Fibroblast of lung (primary cell): Measurements from ENCODE around the gene PRKAG2. TPM values are rescaled to one million over a fixed set of nuclear protein-coding genes. Genes with fewer than 3 reads are reported as not detected.

Experiments used
- DNase-seq, 2 donors: peaks; one replicate each; pipeline versions ENCODE4 v3.0.0 to v3.0.0-alpha.2; 2010; ENCODE audit warnings: low read depth in 2 of 2
- H2AFZ ChIP-seq: 2 replicates; pipeline ENCODE4 v1.5.1; 2012; ENCODE audit warnings: low read length, control low read depth, inconsistent platforms
- H3K27ac ChIP-seq: 2 replicates; pipeline ENCODE4 v1.5.1; 2011; ENCODE audit warnings: low read length, control low read depth; ENCODE audit not compliant: insufficient read depth
- H3K27me3 ChIP-seq: 2 replicates; pipeline ENCODE4 v1.5.1; 2011; ENCODE audit warnings: mild to moderate bottlenecking, low read length; ENCODE audit not compliant: control insufficient read depth, insufficient read depth
- H3K36me3 ChIP-seq: 2 replicates; pipeline ENCODE4 v1.5.1; 2011; ENCODE audit warnings: low read length; ENCODE audit not compliant: control insufficient read depth, insufficient read depth
- H3K4me1 ChIP-seq: 2 replicates; pipeline ENCODE4 v1.5.1; 2011; ENCODE audit warnings: low read length; ENCODE audit not compliant: control insufficient read depth, insufficient read depth; ENCODE audit errors: extremely low read depth
- H3K4me2 ChIP-seq: 2 replicates; pipeline ENCODE4 v1.5.1; 2011; ENCODE audit warnings: low read length, control low read depth; ENCODE audit not compliant: insufficient read depth; ENCODE audit errors: extremely low read depth
- H3K4me3 ChIP-seq, 4 experiments: fragments of 200-600 bp in 1 of 4; sonication (generic) in 1 of 4; replicated peaks in 1 of 4; 2 replicates each; pipeline ENCODE4 v1.5.1; 2011 to 2016; ENCODE audit warnings: low read length in 4 of 4, low read depth in 3 of 4, mild to moderate bottlenecking in 3 of 4, control low read depth in 2 of 4, inconsistent platforms in 1 of 4, mixed read lengths in 1 of 4; ENCODE audit not compliant: insufficient read depth in 1 of 4; ENCODE audit errors: control extremely low read depth in 1 of 4
- H3K79me2 ChIP-seq: 2 replicates; pipeline ENCODE4 v1.5.1; 2012; ENCODE audit warnings: mild to moderate bottlenecking, low read length, inconsistent platforms; ENCODE audit not compliant: control insufficient read depth, insufficient read depth
- H3K9ac ChIP-seq: 2 replicates; pipeline ENCODE4 v1.5.1; 2011; ENCODE audit warnings: mild to moderate bottlenecking, low read length, control low read depth; ENCODE audit not compliant: insufficient read depth
- H3K9me3 ChIP-seq: 2 replicates; pipeline ENCODE4 v1.5.1; 2012; ENCODE audit warnings: low read depth, low read length; ENCODE audit not compliant: control insufficient read depth, insufficient read depth
- H4K20me1 ChIP-seq: 2 replicates; pipeline ENCODE4 v1.5.1; 2011; ENCODE audit warnings: low read length; ENCODE audit not compliant: control insufficient read depth, insufficient read depth; ENCODE audit errors: extremely low read depth
- CTCF ChIP-seq, 2 donors: IDR thresholded peaks in 1 of 2; conservative IDR thresholded peaks in 1 of 2; 1 replicate in 1 of 2; 2 replicates in 1 of 2; pipeline ENCODE4 v1.5.1; 2011 to 2012; ENCODE audit warnings: low read length in 2 of 2, control low read depth in 1 of 2, inconsistent platforms in 1 of 2, low read depth in 1 of 2, mild to moderate bottlenecking in 1 of 2
- EZH2 ChIP-seq: IDR thresholded peaks from 2 replicates; pipeline ENCODE4 v1.5.1; 2012; ENCODE audit warnings: low read length, control low read depth, mild to moderate bottlenecking; ENCODE audit errors: missing control alignments
- polyA plus RNA-seq, 2 donors: library from polyadenylated mRNA; depleted of rRNA in 1 of 2; stranded (reverse) in 1 of 2; unstranded in 1 of 2; fragments of >200 nt; gene quantifications; 2 replicates each; pipeline ENCODE4 v1.2.1, GENCODE V29; 2011 to 2012; ENCODE audit warnings: missing spikeins in 1 of 2
- total RNA-seq: library from RNA; depleted of rRNA; stranded (reverse); fragments of >200 nt; gene quantifications from 2 replicates; pipeline ENCODE4 v1.2.1, GENCODE V29; 2014

The PRKAG2 gene
- total and polyA plus RNA-seq, 2 donors (not counting 1 experiment from before 2014, with no cell fraction given) = 11.9 to 56.7 TPM

DNA sequence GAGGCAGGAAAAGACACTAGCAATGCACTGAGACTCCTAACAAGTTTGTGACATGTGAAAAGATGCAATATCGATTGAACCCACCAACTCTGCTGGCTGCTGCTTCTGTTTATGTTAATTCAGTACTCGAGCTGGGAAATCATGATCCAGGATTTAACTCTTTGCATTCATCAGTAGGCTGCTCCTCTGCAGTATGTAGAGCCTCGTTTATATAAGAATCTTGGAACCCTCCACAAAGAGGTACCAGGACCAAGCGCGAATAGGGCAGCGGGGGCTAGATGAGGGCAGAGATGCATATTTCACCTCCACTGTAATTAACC is 7.8 kb downstream of the PRKAG2 start:
- Histone ChIP-seq H3K9ac (no peak overlapping the region), H3K27ac (no peak overlapping the region), H3K4me2 (no peak overlapping the region), H3K27me3 (peaks cover 8% of the 10 kb centered on the region), H3K79me2 (no peaks in the 10 kb centered on the region), H3K4me1 (no peaks in the 10 kb centered on the region), H4K20me1 (no peaks in the 10 kb centered on the region), H3K4me3 (no peak overlapping the region), H2AFZ (no peak overlapping the region), H3K36me3 (no peaks in the 10 kb centered on the region), H3K9me3 (no peaks in the 10 kb centered on the region)
- no peak for DNase-seq
- no peak for TF ChIP-seq CTCF (conservative IDR thresholded peaks at IDR 0.05 in 1 of 2, IDR thresholded peaks at IDR 0.05 in 1 of 2; ENCODE audit: low read depth in 1 of 2, low read length in 2 of 2)
- TF ChIP-seq EZH2 = no peak

DNA sequence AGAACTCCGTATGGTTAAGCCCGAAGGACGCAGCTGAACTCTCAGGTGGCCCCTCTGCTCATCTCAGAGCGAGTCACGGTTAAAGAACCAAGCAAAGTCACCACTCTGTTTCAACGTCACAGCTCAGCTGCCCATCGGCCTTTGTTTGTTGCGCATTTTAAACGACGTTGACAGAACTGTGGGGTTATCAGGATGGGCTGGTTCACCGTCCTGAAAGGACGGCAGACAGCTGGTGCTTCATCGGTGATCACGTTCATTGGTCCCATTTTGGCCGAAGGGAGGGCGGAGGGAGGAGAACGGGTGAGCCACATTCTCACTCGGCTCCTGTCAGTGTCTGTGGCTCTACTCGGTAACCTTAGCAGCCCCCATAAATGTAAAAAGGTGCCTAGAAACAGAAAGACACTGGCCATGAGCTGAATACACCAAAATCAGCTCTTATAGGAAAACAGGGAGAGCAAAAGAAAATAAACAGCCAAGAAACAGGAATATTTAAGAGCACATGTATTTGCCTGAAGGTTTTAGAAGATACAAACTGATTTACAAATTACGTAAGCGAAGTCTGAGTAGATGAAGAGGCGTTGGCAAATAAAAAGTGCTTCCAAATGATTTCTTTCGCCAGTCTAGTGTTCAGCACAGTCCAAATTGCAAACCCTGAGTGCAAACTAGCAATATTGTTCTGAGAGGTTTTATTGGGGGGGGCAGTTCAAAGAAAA is 8.4 kb downstream of the PRKAG2 start:
- Histone ChIP-seq H3K4me2 (no peak overlapping the region), H3K79me2 (no peaks in the 10 kb centered on the region), H2AFZ (no peak overlapping the region), H3K9ac (no peak overlapping the region), H3K4me1 (no peaks in the 10 kb centered on the region), H3K36me3 (no peaks in the 10 kb centered on the region), H3K27ac (no peak overlapping the region), H4K20me1 (no peaks in the 10 kb centered on the region), H3K27me3 (peaks cover 8% of the 10 kb centered on the region), H3K4me3 (no peak overlapping the region), H3K9me3 (no peaks in the 10 kb centered on the region)
- peak in 1 of 2 donors; percentile 17 for DNase-seq
- TF ChIP-seq CTCF (conservative IDR thresholded peaks at IDR 0.05 in 1 of 2, IDR thresholded peaks at IDR 0.05 in 1 of 2; ENCODE audit: low read depth in 1 of 2, low read length in 2 of 2) (no peak), EZH2 (no peak)

GRCh38 chr7:151867912-151868311 is 9.0 kb downstream of the PRKAG2 start:
- no peaks in the 10 kb centered on the region for H3K36me3 ChIP-seq
- no peak overlapping the region for H2AFZ ChIP-seq
- H3K79me2 ChIP-seq = no peaks in the 10 kb centered on the region
- no peaks in the 10 kb centered on the region for H3K9me3 ChIP-seq
- H3K27ac ChIP-seq = no peak overlapping the region
- TF ChIP-seq CTCF (conservative IDR thresholded peaks at IDR 0.05 in 1 of 2, IDR thresholded peaks at IDR 0.05 in 1 of 2; ENCODE audit: low read depth in 1 of 2, low read length in 2 of 2) (no peak), EZH2 (no peak)
- H4K20me1 ChIP-seq = no peaks in the 10 kb centered on the region
- DNase-seq = no peak
- no peak overlapping the region for H3K4me3 ChIP-seq
- no peaks in the 10 kb centered on the region for H3K4me1 ChIP-seq
- no peak overlapping the region for H3K4me2 ChIP-seq
- H3K27me3 ChIP-seq = peaks cover 8% of the 10 kb centered on the region
- no peak overlapping the region for H3K9ac ChIP-seq
